ENCODE data around the gene SND1.

SND1 gene

DNA sequence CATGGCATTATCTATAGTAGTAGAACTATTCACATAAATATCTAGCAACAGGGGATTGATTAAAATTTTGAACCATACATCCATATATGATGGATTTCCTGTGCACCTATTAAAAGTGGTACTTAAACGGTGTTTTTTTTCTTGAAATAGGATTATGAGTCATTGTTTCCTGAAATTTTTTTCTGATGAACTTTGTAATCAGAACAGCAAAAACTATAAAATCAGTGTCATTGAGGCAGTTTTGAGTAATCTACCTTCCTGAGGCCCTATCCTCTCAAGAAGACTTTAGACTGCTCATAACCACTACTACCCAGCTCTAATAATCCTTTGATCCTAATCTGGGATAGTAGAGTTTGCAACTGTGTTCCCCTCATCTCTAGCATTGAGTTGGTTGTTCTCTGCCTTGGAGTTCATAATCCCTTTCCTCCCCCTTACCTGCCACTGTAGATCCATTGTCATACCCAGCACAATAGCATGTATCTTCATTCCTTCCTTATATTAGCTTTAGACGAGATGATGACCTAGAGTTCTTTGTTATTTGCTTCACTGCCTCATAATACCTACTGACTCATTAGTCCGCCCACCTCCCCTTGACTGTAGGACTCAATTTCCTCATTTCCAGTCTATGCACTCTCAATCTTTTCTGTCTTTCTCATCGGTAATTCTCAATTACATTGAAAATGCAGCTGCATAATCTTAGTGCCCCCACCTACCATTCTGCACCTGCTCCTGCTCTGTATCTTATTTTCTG lies 245.9 kb downstream of the SND1 start:
- peaks cover 43% of the 10 kb centered on the region for H3K36me3 ChIP-seq (ENCODE audit: insufficient read depth, low read length)
- H3F3A ChIP-seq (ENCODE audit: insufficient read depth, low read length), result no peaks in the 10 kb centered on the region
- no peaks in the 10 kb centered on the region for H3K79me2 ChIP-seq (ENCODE audit: insufficient read depth, low read length)
- no peak overlapping the region for H3K27ac ChIP-seq (ENCODE audit: low read depth, low read length, poor library complexity, severe bottlenecking)
- H3K9me3 ChIP-seq (ENCODE audit: low read length), result no peaks in the 10 kb centered on the region
- no peak overlapping the region for H2AFZ ChIP-seq (ENCODE audit: low read length)
- H3K4me1 ChIP-seq (ENCODE audit: insufficient read depth, low read length, severe bottlenecking), result peaks cover 11% of the 10 kb centered on the region
- no peaks in the 10 kb centered on the region for H3K9me2 ChIP-seq (ENCODE audit: low read depth, low read length)
- H4K20me1 ChIP-seq (ENCODE audit: insufficient read depth, low read length), result no peaks in the 10 kb centered on the region
- no peak overlapping the region for H3K4me2 ChIP-seq (ENCODE audit: low read length)
- H3K27me3 ChIP-seq (ENCODE audit: insufficient read depth, low read length), result no peaks in the 10 kb centered on the region
- H3K4me3 ChIP-seq (ENCODE audit: low read depth, low read length, poor library complexity, severe bottlenecking), result no peak overlapping the region
- no peak for TF ChIP-seq EZH2 (IDR thresholded peaks at IDR 0.05; ENCODE audit: borderline replicate concordance, low read length)
- TF ChIP-seq, protein P1, sequence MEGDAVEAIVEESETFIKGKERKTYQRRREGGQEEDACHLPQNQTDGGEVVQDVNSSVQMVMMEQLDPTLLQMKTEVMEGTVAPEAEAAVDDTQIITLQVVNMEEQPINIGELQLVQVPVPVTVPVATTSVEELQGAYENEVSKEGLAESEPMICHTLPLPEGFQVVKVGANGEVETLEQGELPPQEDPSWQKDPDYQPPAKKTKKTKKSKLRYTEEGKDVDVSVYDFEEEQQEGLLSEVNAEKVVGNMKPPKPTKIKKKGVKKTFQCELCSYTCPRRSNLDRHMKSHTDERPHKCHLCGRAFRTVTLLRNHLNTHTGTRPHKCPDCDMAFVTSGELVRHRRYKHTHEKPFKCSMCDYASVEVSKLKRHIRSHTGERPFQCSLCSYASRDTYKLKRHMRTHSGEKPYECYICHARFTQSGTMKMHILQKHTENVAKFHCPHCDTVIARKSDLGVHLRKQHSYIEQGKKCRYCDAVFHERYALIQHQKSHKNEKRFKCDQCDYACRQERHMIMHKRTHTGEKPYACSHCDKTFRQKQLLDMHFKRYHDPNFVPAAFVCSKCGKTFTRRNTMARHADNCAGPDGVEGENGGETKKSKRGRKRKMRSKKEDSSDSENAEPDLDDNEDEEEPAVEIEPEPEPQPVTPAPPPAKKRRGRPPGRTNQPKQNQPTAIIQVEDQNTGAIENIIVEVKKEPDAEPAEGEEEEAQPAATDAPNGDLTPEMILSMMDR (IDR thresholded peaks at IDR 0.05; ENCODE audit: low read length), result no peak
- no peak overlapping the region for H3K9ac ChIP-seq (ENCODE audit: low read length)

DNA sequence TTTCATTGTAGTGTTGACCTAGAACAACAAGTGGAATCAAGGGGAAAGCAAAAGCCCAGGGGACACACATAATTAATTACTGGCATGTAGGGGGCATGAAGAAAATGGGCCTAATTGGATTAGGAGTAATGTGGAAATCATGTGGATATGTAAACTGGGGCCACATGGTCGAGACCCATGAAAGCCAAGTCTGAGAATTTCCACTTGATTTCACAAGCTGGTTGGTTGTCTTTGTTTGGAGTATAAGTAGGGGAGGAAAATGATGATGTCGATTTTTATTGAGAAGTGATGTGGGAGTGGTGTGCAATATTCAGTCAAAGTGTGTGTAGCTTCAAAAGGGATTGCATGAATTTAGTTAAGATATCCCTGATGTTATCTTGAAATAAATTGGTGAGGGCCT lies 247.4 kb downstream of the SND1 start:
- Histone ChIP-seq H3K4me1 (ENCODE audit: insufficient read depth, low read length, severe bottlenecking) (peaks cover 23% of the 10 kb centered on the region), H3K27ac (ENCODE audit: low read depth, low read length, poor library complexity, severe bottlenecking) (no peak overlapping the region), H3K9ac (ENCODE audit: low read length) (no peak overlapping the region), H3K36me3 (ENCODE audit: insufficient read depth, low read length) (peaks cover 28% of the 10 kb centered on the region), H2AFZ (ENCODE audit: low read length) (no peak overlapping the region), H3K4me3 (ENCODE audit: low read depth, low read length, poor library complexity, severe bottlenecking) (no peak overlapping the region), H3F3A (ENCODE audit: insufficient read depth, low read length) (no peaks in the 10 kb centered on the region), H4K20me1 (ENCODE audit: insufficient read depth, low read length) (no peaks in the 10 kb centered on the region), H3K79me2 (ENCODE audit: insufficient read depth, low read length) (no peaks in the 10 kb centered on the region), H3K9me3 (ENCODE audit: low read length) (no peaks in the 10 kb centered on the region), H3K4me2 (ENCODE audit: low read length) (no peak overlapping the region), H3K9me2 (ENCODE audit: low read depth, low read length) (no peaks in the 10 kb centered on the region), H3K27me3 (ENCODE audit: insufficient read depth, low read length) (no peaks in the 10 kb centered on the region)
- TF ChIP-seq, protein P1 (IDR thresholded peaks at IDR 0.05; ENCODE audit: low read length), result no peak
- no peak for TF ChIP-seq EZH2 (IDR thresholded peaks at IDR 0.05; ENCODE audit: borderline replicate concordance, low read length)

- Histone ChIP-seq H3K4me1 (ENCODE audit: insufficient read depth, low read length, severe bottlenecking) (peaks cover 31% of the 10 kb centered on the region), H3K36me3 (ENCODE audit: insufficient read depth, low read length) (peaks cover 26% of the 10 kb centered on the region), H3K4me2 (ENCODE audit: low read length) (no peak overlapping the region), H4K20me1 (ENCODE audit: insufficient read depth, low read length) (no peaks in the 10 kb centered on the region), H3F3A (ENCODE audit: insufficient read depth, low read length) (no peaks in the 10 kb centered on the region), H3K9ac (ENCODE audit: low read length) (no peak overlapping the region), H3K27ac (ENCODE audit: low read depth, low read length, poor library complexity, severe bottlenecking) (no peak overlapping the region), H3K9me2 (ENCODE audit: low read depth, low read length) (no peaks in the 10 kb centered on the region), H3K4me3 (ENCODE audit: low read depth, low read length, poor library complexity, severe bottlenecking) (no peak overlapping the region), H2AFZ (ENCODE audit: low read length) (no peak overlapping the region), H3K9me3 (ENCODE audit: low read length) (no peaks in the 10 kb centered on the region), H3K79me2 (ENCODE audit: insufficient read depth, low read length) (no peaks in the 10 kb centered on the region), H3K27me3 (ENCODE audit: insufficient read depth, low read length) (no peaks in the 10 kb centered on the region)
- no peak for TF ChIP-seq EZH2 (IDR thresholded peaks at IDR 0.05; ENCODE audit: borderline replicate concordance, low read length)
- TF ChIP-seq, protein P1 (IDR thresholded peaks at IDR 0.05; ENCODE audit: low read length), result no peak
Observed at GRCh38 chr7:127900141-127900540, 248.1 kb downstream of the SND1 start.

Measured in OCI-LY1 (cell line).